Left lobe of liver (tissue), 1 donor: Measurements from ENCODE around the gene EXOC2. TPM values are rescaled to one million over a fixed set of nuclear protein-coding genes. Genes with fewer than 3 reads are reported as not detected.

Experiments used
- total RNA-seq: library from RNA; stranded (reverse); gene quantifications from one replicate; pipeline ENCODE4 v1.2.1, GENCODE V29; 2021
- donor health status: DM: no; HTN: yes; CAD: no.

EXOC2 gene
- total RNA-seq, 1 donor from 2014 or later, result 7.5 TPM

Other genes starting within 250 kb of the EXOC2 start
- 0.23 TPM for gene HUS1B, start 36.0 kb downstream of the EXOC2 start, total RNA-seq